HT-29 (cell line): ENCODE data around the gene CFAP90. TPM values are rescaled to one million over a fixed set of nuclear protein-coding genes. Genes with fewer than 3 reads are reported as not detected.

Experiments used
- DNase-seq: peaks from one replicate; pipeline ENCODE4 v3.0.0-alpha.2; 2015; ENCODE audit warnings: low spot score
- total RNA-seq: library from RNA; depleted of rRNA; stranded (reverse); fragments of >200 nt; shearing (Covaris generic); gene quantifications from 2 replicates; pipeline ENCODE4 v1.2.3, GENCODE V29; 2014; rRNA removed

The CFAP90 gene, protein sequence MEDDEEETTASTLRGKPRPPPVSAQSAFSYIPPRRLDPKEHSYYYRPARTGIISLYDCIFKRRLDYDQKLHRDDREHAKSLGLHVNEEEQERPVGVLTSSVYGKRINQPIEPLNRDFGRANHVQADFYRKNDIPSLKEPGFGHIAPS
- total RNA-seq = not detected in 2 replicates

DNA sequence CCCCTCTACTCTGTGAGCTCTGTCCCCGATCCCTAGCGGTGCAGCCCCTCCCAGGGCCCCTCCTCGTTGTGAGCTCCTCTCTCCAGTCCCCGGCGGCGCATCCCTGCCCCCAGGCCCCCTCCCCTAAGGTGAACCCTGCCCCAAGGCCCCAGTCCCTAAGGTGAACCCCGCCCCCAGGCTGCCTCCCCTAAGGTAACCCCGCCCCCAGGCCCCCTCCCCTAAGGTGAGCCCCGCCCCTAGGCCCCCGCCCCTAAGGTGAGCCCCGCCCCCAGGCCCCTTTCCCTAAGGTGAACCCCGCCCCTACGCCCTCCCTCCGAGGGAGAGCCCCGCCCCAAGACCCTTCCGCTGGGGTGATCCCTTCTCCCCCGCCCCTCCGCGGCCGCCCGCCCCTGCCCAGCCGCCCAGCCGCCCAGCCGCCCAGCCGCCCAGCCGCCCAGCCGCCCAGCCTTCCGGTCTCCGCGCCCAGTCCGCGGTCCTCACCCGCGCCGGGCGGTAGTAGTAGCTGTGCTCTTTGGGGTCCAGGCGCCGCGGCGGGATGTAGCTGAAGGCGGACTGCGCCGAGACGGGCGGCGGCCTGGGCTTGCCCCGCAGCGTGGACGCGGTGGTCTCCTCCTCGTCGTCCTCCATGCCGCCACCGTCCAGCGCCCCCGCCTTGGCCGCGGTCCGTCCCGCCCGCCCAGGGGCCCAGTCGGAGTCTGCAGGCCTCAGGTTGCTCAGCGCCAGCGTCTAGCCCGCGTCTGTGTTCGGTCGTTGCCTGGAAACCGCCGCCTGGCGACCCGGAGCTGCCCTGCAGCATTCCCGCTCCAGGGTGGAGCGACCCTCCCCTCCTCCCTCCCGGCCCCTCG, at the start of gene CFAP90:
Gene CFAP90, minus strand, starts transcription at position 739 of the 845 bp plus-strand sequence. Its CDS starts 112 bp downstream, at position 627.
- DNase-seq = no peak

DNA sequence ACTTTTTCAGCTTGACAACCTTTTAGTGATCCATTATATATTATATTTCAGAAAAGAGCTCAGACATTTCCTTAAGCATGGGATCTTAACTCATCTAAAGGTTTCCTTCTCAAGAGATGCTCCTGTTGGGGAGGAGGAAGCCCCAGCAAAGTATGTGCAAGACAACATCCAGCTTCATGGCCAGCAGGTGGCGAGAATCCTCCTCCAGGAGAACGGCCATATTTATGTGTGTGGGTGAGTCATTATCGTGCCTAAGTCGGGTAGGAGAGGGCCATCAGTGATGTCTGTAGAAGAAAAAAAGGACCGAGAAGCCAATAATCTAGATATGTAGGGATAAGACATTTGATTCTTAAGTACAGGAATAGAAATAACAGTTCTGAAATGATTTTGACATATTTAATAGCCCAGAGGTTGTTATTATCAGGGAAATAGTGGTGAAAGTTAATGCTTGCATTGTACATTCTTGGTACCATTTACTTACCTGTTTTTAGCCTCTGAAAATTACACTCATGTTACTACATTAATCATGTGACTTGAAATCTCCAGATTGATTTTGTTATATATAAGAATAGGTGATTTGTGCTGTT, 46.2 kb upstream of the CFAP90 start:
- peak; percentile 79 for DNase-seq

DNA sequence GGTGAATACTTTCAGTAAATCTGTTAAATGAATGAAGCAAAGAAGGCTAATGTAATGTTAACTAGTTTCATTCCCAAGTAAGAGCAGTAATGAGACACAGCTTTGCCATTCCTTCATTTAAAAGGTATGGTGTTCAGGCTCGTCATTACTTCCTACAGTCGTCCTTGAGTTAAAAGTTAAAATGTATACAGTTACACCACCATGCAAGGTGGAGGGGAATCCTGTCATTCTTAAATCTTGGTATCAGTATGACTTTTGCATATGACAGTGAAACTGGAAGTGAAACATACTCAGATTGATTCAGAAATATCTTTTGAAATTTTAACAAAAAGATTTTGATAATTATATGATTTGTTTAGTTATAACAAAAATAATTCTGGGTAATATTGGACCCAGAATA, 43.9 kb upstream of the CFAP90 start:
- no peak for DNase-seq

DNA sequence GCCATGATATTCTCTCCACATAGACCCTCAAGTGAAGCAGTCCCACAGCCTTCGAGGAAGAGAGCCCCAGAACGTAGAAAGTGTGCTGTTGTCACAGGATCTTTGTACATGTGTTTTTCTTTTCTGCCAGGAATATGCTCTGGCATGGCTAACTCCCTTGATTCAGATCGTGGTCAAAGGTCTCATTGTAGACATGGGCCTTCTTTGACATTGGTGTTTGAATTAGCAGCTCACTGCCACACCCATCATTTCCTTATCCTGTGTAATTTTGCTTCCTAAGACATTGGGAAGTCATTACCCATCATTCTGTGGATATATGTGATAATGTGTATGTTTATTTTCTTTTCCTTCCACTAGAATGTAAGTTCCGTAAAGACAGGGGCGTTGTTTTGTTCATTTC, 43.5 kb upstream of the CFAP90 start:
- no peak for DNase-seq

DNA sequence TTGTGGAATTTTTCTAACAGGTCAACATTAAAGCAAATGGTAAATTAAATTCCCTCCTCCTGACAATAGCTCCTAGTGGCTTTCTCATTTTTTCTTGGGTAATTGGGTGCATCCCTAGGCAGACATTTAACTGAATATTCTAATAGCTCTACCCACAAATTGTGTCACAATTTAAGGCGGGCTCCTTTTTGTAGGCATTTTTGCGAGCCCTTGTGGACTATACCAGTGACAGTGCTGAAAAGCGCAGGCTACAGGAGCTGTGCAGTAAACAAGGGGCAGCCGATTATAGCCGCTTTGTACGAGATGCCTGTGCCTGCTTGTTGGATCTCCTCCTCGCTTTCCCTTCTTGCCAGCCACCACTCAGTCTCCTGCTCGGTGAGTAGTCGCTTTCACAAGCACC, 38.0 kb upstream of the CFAP90 start:
- DNase-seq = no peak

DNA sequence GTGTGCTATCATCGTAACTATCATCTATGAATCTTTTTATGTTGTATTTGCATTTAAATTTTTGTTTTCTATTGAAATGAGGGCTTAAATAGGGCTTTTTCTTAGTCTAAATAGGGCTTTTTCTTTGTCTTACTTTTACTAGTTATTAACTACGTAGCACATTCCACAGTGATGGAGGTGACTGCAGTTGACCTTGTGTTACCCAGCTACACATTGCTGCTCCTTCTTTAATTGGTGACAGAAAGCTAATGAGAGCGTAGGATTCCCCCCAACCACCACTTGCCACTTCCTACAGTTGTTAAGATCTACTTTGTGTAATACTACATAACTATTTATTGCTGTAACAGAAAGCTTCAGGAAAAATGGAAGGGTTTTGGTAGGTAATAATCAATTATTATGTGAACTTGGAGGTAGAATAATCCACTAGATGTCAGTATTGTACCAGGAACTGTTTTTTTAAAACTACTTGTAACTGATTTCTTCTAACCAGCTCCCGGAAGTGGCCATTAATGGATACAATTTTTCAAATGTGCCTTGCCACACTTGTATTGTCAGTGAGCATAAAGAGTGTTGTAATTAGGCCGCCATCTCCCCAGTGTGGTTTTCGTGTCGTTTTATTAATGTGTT, 36.0 kb upstream of the CFAP90 start:
- peak; percentile 57 for DNase-seq

DNA sequence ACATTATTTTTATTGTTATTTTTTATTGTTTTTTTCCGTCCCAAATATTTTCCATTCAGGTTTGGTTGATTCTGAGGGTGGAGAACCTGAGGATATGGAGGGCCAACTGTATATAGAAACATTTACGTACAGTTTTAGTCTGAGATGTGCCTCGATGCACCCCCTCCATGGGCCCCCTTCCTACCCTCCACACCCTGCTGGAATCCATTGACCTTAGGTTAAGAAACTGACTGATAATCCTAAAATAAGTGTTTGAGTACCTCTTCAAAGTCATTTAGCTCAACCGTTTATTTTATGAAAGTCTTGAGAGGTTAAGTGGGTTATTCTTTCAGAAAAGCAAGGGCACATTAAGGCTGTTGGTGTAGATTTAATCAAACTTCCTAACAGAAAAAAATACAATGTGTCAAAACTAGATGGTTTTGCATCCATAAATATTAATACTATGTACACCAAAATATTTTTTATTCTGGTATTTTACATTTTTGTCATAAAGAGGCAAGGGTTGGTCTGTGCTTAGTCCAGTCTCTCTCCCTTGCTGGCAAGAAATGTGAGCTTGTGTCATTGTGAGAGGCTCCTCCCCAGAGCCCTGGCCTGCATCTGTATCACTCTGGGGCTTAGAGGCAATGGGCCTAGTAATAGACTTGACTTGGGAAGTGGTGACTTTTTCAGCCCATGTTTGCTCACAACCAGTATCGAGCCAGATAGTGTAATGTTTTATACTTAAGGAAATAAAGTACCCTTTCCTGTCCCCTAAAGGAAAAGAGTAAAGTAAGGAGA, 33.7 kb upstream of the CFAP90 start:
- no peak for DNase-seq

DNA sequence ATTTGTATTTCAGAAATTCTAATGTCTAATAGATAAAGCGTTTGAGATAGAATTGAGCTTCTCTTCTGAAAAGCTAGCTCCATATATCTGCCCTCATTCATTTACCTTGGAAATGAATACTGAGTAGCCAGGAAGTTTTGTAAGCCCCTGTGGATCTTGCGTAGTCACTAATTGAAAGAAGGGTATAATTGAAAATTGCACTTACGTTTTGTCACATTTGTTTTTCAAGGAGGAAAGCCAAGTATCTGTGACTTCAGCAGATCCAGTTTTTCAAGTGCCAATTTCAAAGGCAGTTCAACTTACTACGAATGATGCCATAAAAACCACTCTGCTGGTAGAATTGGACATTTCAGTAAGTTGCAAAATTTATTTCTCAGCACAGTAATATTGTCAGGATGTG, 32.0 kb upstream of the CFAP90 start:
- DNase-seq = no peak

DNA sequence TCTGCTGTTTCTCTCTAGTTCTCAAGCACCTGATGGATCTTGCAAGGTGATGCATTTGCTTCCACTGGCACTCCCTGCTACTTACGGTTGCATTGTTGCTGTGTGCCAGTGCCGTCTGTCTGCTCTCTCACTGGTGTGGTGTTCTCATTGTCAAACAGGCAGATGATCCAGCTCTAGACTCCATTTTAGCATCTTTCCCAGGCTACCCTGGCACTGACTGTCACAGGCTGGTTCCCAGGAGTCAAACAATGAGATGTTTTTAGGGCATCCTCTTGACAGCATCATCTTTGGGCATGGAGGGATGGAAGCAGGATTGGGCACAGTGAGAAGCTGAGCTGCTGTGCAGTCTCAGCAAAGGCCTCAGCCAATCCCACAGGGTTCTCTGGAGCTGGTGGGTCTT, 30.9 kb upstream of the CFAP90 start:
- no peak for DNase-seq

DNA sequence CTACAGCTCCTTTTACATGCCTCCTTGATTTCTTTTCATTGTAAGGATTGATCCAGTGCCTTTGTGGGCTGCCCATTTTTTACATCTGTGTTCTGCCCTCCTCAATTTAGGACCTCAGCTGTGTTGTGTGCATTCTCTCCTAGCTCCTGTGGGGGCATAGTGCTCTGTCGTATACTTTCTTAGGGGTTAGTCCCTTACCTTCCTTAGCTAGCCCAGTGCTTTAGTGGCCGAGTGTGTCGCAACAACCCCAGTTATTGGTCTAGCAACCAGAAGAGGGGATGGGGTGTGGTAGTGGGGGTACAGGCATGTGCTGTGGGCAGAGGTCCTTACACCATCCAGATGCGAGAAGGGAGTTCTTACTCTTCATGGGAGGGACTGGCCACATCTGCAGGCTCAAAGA, 30.2 kb upstream of the CFAP90 start:
- no peak for DNase-seq

DNA sequence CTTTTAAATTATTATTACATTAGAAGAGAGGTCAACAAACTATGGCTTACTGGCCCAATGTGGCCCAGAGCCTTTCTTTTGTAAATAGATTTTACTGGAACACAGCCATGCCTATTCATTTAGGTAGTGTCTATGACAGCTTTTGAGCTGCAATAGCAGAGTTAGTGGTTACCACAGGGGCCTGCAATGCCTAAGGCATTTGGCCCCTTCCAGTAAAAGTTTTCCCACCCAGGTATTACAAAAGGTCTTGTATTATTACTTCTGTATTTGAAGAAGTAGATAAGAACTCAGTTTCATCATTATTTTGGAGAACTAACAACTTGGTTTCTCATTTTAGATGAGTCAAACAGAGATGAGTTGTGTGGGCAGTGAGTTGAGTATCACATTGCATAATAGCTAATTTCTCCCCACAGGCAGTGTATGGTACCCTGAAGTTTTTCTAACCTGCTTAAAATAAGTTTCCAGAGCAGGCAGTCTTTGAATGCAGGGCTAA, 27.5 kb upstream of the CFAP90 start:
- DNase-seq = no peak

DNA sequence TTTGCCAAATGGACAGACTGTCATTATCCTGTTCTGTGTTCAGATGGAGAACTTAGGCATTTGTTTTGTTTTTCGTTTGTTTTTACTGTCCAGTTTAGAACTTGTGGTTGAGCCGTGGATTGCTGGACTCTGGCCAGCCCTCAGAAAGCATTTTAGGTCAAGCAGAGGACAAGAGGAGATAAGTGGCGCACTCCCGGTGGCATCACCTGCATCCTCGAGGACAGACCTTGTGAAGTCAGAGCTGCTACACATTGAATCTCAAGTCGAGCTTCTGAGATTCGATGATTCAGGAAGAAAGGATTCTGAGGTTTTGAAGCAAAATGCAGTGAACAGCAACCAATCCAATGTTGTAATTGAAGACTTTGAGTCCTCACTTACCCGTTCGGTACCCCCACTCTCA, 26.9 kb upstream of the CFAP90 start:
- no peak for DNase-seq

DNA sequence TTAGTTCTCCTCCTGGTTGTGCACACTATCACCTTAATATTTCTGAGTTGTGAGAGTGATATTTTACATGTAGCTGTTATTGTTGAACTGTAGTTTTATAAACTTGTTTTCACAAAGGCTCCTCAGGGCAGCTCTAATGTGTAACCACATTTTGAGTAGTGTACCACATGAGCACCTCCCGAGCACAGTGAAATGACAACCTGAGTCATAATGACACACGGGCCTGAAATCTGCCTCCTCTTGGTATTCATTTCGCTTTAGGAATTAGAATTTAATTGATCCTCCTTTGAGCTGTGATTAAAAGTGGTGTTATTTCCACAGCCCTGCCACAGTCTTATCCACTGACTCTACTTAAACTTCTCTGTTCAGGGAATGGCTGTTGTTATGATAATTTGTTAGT, 25.9 kb upstream of the CFAP90 start:
- no peak for DNase-seq

DNA sequence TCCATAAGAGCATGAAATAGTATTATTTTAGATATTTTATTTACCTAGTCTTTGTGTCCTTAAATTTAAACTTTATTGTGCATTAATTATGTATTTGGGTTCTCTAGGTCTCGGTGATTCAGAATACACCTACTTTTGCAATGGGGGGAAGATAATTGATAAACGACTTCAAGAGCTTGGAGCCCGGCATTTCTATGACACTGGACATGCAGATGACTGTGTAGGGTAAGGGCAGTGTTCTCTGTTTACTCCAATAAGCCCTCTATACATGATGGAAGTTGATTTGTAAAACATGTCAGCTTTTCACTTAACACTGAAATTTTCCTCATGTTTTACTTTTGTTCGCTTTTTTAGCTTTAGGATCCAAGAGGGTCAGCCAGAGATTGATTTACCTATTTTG, 24.2 kb upstream of the CFAP90 start:
- no peak for DNase-seq

DNA sequence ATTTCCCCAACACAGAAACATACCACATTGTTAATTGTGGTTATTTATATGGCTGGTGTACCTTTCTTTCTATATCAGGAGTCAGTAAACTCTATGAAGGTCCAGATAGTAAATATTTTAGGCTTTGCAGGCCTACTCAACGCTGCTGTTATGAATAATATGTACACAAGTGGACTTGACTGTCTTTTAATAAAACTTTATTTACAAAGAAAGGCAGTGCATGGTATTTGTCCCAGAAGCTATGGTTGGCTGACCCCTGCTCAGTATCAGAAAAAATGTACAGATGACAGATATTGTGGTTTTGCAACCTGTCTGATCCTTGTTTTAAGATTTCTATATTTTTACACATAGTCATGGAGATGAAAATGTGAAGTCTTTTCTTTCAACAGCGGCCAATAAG, 23.7 kb upstream of the CFAP90 start:
- DNase-seq = no peak

DNA sequence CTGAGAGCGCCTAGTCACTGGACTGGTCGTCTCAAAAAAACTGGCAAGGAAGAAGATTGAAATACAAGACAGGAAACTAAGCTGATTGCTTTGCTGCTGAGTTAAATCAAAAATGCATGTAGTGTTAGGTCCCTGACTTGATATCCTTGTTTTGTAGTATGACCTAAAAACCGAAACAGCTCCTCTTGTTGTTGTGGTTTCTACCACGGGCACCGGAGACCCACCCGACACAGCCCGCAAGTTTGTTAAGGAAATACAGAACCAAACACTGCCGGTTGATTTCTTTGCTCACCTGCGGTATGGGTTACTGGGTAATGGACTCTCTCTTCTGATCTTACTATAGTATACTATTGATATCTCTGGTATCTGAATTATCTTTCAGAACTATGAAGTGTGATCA, 22.3 kb upstream of the CFAP90 start:
- DNase-seq = no peak

DNA sequence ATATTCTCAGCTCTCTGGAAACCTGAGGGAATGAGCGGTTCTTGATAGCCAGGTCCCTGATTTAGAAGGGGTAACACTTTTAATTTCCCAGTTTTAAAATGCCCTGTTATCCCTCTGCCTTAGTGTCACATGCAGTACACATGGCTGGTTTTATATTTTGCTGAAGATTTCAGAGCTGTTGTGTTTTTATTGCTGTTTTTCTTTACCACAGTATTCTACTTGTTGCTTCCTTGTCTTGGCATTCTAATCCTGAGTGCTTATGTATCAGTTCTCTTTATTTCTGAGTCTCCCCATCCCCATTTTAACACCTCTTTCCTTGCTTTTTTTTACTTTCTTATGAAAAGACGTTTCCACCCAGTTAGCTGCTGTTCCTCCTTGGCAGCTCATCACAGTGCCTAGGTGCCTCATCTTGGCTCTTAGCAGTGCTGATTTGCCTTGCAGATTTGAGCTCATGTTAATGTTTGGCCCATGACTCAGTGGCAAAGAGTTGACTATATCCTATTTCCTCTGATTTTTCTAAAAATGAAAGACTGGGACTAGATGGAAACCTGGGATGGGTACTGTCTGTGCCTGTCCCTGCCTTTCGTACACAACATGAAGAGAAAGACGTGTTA, 21.7 kb upstream of the CFAP90 start:
- no peak for DNase-seq

DNA sequence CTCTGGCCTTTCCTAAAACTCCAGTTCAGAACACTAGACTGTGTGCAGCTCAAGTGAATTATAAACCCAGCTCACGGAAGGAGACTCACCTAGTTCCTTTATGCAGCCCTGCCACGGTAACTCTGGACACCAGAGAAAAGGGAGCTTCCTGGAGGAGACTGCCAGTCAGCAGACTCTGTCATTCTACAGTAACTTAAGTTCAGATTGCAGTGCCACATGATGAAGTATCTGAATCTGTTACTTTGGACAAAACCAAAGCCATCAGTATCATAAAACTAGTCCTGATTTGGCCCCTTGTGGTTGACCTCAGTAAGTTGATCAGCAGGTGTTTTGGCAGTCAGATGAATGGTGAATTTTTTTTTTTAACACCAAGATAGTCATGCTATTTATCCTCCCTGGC, 20.7 kb upstream of the CFAP90 start:
- DNase-seq = no peak

DNA sequence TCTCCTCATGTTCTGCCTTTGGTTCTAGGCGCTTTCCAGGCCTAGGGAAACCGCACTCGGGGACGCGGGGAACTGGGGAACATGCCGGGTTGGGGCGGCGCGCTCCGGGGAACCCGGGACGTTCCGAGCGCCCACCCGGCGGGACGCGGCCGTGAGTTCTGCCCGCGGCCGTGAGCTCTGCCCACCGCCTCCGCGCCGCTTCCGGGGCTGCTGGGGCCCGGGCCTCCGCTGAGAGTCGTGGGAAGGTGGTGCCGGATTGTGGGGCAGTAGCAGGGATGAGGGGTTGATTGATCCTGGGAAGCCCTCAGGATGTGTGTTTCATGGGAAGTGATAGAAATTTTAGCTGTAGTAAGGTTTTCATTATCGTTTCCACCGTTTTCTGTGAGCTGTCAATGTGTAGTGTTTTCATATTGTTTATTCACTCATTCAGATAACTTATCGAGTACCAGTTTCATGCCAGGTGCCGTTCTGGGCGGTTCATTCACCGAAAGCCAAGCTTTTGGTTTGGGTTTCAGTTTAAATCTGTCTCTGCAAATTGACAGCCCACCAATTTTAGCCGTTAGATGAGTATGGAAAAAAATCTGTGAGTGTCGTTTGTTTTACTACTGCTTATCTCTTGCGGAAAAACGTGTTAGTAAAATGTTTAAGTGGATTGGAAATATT, 18.7 kb upstream of the CFAP90 start:
- peak; percentile 36 for DNase-seq

DNA sequence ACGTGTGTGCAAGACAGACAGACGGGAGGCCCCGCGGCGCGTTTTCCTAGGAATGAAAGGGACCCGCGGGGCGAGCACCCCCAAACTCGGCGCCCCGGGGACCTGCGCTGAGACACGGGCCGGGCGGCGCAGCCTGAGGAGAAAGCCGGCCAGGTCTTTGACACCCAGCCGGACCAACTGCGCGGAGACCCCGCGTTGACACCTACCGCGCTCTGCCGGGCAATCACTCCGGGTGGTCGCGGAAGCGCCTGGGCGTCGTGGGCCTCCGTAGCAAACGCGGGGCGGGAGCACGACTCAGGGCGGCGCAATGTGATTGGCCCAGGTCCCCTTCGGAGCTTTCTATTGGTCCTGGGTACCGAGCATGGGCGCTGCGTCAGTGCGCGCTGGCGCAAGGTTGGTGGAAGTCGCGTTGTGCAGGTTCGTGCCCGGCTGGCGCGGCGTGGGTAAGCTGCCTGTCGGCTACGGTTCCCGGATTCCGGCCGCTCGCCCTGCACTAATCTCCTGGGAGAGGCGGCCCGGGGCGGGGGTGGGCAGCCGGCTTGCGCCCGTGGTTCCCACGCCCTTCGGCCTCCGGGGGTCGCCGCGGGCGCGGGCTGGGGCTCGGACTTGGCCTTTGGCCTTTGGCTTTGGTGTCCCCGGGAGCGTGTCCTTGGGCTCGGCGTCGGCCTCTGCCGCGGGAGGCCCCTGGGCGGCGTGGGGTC, 18.0 kb upstream of the CFAP90 start, which contains the start of the genes FASTKD3 and MTRR:
Gene FASTKD3, minus strand, starts transcription at position 259 of the 701 bp plus-strand sequence. CDS start 948 bp downstream, outside the sequence.
Gene MTRR, plus strand, starts transcription at position 376 of the 701 bp plus-strand sequence. CDS start 1,647 bp downstream, outside the sequence.
- DNase-seq = peak; percentile 96
